GM18507 (cell line): ENCODE results near the gene CXCR1.

Source experiments
- DNase-seq: peaks from one replicate; pipeline ENCODE4 v3.0.0; 2011; ENCODE audit warnings: low read depth; ENCODE audit not compliant: insufficient read length; ENCODE audit errors: extremely low spot score
- FAIRE-seq: peaks from 2 replicates; lab custom pipeline; 2011; peaks lifted over from hg19 to GRCh38; lab: Jason Lieb, UNC

CXCR1 gene

DNA sequence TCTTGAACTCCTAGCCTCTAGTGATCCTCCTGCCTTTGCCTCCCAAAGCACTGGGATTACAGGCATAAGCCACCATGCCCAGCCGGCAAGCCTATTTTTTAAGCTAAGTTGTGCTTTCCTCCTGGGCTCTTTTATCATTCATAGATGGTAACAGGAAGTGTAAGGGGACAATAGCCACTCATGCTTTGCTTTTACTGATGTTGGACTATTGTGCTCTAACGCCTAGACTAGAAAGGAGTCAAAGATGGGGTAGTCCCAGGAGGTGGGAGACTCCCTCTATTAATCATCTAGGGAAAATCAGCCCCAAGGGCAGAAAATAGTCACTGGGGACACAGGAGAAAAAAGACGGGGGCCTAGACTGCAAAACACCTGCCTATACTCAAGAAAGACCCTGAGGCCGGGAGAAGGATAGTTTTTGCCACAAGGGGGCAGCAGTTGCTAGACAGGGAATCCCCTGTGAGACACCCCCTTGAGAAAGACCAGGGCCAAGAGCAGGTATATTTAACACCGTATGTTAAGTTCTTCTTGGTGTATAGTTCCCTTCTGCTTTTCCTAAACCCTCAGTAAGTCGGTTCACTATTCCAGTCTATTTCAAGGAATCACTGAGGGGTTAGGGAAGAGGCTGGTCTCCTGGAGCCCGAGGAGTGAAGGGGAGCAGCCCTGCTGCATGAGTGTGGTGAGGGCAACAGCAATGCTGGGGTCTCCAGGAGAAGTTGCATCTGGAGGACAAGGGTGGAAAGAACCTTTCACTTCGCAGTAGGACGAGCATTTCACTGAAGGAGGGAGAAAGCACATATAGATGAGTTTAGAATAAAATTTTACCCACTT is 2.1 kb upstream of the CXCR1 start:
- no peak for DNase-seq
- FAIRE-seq, result peak; percentile 72

DNA sequence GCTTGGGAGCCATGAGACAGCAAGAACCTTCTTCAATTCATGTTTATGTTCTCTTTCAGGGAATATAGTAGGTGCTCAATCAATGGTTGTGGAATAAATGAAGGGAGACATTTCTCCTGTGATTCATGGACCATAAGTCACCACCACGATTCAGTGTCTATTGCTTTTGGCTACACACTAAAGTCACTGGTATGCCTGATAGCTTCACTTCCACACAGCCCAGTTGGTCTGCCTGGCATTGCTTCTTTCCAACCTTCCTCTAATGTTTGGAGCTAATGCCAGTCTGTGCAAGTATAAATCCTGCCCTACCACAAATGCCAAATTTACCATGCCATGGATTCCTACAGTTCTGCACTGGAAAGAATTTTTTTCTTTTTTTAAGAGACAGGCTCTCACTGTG is 1.3 kb upstream of the CXCR1 start:
- no peak for DNase-seq
- FAIRE-seq, result no peak

DNA sequence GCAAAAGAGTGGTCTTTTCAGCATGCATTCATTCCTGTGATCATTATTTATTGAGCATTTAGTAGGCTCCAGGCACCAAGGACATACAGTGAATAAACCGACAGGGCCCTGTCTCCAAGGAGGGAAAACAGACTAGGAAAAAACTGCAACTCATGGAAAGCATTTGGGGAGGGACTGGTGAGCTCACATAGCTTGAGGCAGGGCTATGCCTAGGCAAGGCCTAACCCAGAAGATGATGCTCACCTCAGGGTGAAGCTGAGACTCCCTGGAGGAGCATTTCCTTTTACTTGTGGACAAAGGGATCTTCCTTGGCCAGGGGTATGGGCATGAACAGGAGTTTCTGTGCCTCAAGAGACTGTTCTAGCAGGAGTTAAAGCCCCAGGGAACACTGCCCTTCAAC is 3.9 kb downstream of the CXCR1 start:
- FAIRE-seq (no peak), DNase-seq (no peak)

DNA sequence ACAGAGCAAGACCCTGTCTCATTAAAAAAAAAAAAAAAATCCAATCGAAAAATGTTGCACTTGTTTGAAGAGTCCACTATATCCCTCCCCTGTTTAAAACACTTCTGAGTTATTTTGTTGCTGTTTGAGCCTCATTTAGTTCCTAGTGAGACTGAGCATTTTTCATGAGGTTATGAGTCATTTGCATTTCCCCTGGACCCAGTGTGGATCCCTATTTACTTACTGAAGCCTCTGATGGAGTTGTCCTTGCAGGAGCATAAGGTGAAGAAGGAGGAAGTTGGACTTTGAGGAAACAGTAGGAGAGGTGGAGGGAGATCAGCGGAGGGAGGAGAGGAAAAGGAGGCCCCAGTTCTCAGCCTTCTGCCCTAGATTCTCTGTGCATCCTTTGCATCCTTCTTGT is 5.1 kb downstream of the CXCR1 start:
- FAIRE-seq (no peak), DNase-seq (no peak)

DNA sequence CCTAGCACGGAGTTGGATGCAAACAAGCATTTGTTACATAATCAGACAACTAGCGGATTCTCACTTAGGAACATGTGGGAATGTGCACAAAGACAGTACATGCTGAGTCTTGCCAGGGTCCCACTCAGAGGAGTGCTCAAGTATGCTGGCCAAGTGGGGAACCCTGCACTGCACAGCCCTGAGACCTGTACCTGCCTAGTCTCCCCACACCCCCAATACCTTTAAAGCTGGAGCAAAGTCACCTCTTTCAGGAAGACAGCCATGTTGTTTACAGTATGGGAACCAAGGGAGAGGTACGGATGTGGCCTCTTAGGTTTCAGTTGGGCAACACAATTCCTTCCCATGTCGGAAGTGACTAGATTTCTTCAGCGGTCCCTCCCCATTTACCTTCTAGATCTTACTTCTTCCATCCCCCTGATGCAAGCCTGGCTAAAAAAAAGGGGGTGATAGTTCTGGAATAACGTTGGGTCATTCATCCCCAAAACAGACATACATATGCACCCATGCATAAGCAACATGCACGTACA is 10.7 kb downstream of the CXCR1 start:
- no peak for FAIRE-seq
- DNase-seq, result no peak

DNA sequence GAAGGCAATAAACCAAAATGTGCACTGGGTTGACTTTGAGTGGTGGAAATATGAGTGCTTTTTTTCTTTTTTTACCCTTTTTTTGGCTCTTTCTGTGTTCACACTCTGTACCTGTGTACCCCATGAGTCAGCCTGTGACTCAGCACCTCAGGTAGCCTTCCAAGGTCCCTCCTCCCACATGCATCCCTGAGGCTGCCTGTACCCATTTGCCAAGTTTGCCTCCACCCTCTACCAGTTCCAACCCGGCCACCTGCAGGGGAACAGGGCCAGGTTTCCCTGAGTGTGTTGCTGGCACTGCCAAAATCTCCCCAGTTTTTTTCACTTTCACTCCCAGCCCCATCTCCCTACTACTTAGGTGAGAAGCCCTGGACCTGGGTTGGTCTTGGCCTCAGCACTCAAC is 14.0 kb downstream of the CXCR1 start:
- DNase-seq, result no peak

DNA sequence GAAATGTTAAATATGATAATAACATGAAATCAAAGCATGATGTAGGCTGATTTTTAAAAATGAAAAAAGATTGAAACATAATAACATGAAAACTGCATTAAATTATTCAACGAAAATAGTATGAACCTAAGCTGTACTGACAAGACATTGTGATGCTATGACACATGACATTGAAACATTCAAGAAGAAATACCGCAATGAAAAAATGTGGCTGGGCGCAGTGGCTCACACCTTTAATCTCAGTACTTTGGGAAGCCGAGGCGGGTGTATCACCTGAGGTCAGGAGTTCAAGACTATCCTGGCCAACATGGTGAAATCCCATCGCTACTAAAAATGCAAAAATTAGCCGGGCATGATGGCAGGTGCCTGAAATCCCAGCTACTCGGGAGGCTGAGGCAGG is 14.6 kb downstream of the CXCR1 start:
- FAIRE-seq, result no peak
- DNase-seq, result no peak

More for the DNA sequence above, 14.0 kb downstream of the CXCR1 start:
- no peak for FAIRE-seq

DNA sequence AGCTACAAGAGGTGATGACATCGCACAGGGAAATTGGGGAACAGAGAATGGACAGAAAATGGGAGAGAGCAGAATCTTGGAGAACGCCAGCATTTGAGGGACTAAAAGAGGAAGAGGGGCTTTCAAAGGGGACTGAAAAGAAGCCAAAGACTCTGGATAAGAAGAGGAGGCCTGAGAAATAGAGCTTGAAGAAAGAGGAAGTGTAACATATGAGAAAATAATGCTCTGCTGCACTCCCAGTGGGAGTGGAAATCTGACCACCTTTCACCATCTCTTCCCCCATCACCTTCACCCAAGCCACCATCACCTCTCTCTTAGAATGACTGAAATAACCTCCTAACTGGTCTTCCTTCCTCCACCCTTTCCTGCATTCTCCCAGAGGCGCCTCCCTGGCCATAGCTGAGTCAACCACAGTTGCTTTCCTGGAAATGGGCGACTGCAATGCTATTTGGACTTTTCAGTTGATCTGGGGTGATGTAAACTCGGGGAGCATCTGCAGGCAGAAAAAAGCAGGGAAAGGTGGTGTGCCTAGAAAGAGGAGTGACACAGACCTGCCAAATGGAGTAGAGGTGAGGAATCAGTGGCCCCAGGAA is 16.8 kb downstream of the CXCR1 start:
- FAIRE-seq, result peak; percentile 63
- DNase-seq, result no peak

DNA sequence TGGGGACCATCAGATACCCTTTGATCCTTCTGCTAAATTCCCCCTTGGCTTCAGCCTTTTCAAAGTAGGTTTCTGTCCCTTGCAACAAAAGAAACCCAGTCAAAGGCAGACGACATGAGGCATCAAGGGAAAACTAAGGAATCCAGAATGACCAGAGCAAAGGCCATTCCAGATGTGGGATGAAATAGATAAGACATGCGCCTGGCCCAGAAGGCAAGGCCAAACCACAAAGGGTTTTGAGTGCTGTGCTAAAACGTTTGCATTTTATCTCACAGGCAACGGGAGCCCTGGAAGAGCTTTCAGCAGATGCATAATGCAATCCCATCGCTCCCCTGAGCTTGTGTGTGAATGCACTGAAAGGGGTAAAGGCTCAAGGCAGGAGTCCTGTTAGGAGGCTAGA is 17.7 kb downstream of the CXCR1 start:
- FAIRE-seq (no peak), DNase-seq (no peak)

DNA sequence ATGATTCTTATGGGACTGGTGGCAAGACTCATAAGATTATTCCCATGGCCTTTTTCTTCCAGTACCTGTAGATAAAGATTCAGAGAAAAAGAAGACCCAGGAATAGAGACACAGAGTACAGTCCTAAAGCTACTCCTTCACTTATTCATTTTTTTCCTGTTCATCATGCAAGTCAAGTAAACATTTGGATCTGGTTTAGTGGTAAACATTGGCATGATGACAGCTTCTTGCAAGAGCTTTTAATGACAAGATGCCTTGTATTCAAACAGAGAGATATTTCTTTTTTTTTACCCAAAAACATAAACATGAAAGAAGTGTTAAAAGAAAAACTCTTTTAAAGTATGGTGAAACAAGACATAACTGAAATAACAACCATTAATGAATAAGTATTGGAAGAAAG is 20.7 kb downstream of the CXCR1 start:
- no peak for DNase-seq
- no peak for FAIRE-seq

DNA sequence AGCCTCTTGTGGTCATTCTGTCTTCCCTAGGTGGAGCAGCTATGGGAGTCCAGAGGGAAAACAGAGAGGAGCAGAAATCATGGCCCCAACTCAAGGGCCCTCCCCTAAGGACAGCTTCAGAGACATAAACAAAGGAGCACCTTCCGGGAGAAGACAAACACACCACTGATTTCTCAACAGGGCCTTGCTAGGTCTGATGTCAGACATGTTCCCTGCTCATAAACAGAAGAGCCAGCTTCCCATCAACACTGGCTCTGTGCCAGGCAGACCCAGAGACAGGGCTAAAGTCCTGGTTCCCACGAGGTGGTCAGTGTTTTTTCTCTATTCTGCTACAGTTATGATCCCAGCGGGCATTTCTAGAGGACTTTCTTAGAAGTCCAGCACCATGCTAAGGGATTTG is 21.6 kb downstream of the CXCR1 start:
- DNase-seq (no peak), FAIRE-seq (no peak)

DNA sequence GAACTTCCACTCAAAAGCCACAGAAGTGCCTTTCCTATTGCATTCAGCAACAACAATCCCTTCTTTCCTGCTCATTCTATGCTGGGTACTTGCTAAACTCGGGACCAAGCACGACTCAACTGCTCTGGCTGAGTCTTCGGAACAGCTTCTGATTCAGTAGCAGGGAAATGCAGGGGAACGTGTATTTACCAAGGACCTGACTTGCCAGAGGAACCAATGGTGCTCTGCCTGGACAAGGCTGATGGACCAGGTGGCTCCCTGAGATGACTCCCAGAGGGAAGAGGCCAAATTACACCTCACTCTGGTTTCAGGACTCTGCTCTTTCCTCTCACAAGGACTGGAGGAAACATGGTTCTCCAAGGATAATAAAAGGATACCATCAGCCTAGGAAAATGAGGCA is 28.7 kb downstream of the CXCR1 start:
- FAIRE-seq (no peak), DNase-seq (no peak)

DNA sequence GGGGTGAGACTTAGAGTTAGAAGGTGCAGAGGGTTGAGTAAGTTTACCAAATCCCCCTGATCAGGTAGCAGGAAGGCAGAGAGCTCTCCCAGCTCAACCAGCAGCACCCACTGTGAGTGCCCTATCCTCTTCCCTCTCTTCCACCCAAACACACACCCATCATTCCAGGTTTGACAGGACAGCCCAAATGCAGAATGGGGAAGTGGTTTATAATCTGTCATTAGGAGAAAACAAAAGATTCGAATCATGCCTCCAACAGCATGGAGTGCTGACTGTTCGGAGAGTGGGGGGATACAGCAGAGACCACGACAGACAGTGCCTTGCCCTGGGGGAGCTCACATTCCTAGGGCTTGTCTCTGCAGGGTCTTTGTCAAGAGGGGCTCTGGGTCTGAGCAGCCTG is 29.2 kb downstream of the CXCR1 start:
- FAIRE-seq (no peak), DNase-seq (no peak)

DNA sequence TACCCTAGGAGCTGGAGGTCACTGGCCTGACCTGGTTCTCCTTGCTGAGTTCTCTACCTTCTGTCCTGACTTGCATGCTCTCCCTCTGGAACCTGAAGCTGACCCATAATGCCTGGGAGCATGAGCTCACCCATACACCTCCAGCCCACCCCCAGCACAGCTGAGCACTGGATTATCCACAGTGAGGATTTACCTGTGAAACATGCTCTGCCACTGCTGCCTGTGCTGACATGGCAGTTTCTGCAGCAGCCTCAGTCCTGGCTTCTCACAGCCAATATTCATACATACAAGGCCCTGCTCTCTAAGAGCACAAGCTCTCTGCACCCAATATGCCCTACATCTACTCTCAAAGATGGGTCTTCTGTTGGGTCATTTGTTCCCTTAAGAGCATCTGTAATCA is 35.9 kb downstream of the CXCR1 start:
- DNase-seq (no peak), FAIRE-seq (no peak)

DNA sequence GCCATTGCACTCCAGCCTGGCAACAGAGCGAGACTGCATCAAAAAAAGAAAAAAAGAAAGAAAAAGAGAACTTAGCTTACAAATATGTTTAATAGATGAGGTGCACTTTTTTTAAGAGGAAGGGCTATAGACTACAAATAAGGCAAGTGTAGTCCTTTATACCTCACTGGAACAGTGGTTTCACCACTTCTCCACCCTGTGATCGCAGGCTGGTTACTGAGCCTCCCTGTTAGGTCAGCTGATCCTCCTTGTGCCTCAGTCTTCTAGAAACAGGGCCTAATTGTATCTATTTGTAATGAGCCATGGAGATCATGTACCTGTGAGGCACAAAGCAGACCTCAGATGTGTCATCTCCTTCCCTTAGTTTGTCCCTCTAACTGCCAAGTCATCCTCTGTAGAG is 36.4 kb downstream of the CXCR1 start:
- DNase-seq, result no peak
- no peak for FAIRE-seq

DNA sequence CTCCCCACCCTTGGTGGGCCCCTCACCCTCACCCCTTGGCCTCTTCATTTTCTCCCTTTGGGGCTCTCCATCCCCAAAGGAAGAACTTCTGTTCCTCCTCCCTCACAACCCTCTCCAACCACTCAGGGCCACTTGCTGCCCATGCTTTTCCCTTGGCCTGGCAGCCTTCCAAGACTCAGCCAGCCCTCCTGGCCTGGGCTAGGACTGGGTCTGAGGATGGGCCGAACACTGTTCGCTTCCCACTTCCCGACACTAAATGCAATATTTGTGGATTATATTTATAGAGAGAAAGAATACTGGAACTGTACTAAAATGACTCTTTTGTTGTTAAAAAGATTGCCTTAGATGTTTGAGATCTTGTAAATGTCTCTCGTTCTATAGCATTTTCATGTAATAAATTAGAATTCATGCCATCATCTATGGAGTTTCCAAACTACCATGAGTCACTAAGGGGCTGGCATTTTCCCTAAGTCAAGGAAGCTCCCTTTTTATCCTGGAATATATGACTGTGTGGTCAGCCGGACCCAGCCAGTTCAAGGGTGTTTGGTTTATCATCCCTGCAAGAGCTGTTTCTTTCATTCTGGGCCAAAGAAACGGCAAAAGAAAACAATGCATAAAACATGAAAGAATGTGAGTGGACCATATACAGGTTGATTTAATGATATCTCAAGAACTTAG is 37.2 kb downstream of the CXCR1 start:
- FAIRE-seq (no peak), DNase-seq (no peak)

DNA sequence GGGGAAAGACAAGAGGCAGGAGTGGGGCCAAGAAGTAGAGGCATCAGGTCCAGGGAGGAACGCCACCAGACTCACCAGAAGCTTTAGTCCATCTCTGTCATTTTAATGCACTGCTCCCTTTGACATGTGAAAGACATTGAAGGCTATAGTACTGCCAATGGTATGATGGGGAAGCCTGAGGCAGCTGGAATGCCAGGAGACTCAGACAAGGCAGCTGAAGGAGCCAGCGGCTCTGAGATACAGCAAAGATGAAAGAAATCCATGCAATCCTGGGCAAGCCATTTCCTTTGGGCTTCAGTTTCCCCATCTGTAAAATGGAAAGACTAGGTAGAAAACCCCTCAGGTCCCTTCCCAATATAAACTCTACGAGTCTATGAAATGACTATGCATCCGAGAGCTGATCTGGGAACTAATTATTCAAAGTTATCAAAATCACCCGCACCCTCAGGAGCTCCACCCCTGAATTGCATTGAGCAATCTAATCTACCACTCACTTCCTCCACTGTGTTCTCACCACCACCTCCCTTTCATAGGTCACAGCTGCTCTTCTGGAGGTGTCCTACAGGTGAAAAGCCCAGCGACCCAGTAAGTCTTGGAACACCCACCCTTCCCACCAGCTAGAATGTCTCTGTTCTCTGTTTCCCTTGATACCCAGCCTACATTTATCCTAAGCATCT is 37.8 kb downstream of the CXCR1 start:
- DNase-seq (no peak), FAIRE-seq (no peak)

DNA sequence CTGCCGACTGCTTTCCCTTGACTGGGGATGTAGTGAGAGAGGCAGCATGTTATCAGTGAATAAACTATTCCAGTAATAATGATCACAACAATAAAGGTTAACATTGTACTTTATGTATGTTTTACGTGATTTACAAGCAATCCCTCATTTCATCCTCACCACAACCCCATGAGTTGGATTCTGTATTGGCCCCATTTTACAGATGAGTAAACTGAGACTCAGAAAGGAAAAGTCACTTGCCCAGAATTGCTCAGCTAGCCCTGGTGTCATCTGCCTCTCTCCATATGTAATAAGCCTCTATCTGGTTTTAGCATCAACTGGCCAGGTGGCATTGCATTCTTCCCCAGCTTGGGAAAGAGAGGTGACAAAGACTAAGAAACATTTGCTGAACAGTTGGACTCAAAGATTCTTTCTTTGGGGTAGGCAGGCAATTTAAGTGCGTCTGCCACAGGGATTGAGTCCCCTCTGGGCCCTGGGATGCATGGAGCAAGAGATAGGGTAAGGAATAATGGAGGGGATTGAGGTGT is 38.8 kb downstream of the CXCR1 start:
- no peak for DNase-seq
- FAIRE-seq, result no peak

DNA sequence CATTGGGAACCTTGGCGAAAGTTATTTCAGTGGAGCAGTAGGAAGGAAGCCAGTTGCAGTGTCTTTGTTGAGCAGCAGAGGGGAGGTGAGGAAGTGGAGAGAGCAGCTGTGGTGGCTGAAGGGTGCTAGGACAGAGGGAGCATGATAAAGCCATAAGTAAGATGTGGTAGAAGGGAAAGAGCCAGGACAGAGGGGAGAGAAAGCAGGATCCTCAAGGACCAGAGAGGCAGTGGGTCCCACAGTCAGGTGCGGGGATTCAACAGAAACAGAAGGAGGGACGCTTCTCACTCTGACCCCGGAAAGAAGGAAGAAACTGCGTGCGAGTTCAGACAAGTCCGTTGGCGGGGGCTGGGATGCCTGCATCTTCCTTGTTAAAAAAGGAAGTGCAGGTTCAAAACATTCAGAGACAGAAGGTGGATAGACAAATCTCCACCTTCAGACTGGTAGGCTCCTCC is 41.1 kb downstream of the CXCR1 start, which contains the start of gene CXCR2:
TSS of gene CXCR2 (plus strand) at position 403 of the 455 bp plus-strand sequence. CDS start 8,774 bp downstream, outside the sequence.
- no peak for FAIRE-seq

DNA sequence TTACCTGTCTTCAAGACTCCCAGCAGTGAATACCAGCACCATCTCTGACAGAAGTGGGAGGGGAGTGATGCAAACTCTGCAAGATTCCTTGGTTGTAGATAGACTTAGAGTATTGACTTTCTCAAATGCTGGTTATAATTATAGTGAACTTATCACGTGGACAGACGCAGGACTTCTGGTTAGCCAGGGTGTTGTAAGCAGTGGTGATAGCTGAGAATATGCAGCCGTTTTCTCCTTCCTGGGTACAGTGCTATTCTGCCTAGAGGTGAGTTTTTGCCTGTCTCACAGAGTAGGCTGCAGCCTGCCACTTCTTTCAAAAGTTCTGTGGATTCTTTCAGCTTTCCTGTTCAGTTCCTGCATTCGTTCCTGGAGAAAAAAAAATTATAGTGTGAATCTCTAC is 41.7 kb downstream of the CXCR1 start:
- FAIRE-seq, result no peak
- DNase-seq, result no peak

More for the DNA sequence above, 41.1 kb downstream of the CXCR1 start, which contains the start of gene CXCR2:
- no peak for DNase-seq
